Lower leg skin (tissue), 3 donors: Measurements from ENCODE around the gene THAP8.

ENCODE experiments used
- CTCF ChIP-seq, 3 donors: fragments of 450-650 bp; IDR thresholded peaks; one replicate each; pipeline ENCODE4 v1.5.1; 2016; ENCODE audit warnings: antibody characterized with exemption in 3 of 3, mild to moderate bottlenecking in 3 of 3, moderate library complexity in 2 of 3
- POLR2A ChIP-seq, 2 donors: fragments of 450-650 bp; IDR thresholded peaks; one replicate each; pipeline ENCODE4 v1.6.1; 2016 to 2017; ENCODE audit warnings: antibody characterized with exemption in 2 of 2, mild to moderate bottlenecking in 1 of 2, moderate library complexity in 1 of 2

- TF ChIP-seq POLR2A (IDR thresholded peaks at IDR 0.05): no peak
- no peak for TF ChIP-seq CTCF (IDR thresholded peaks at IDR 0.05)
These were observed 32.2 kb upstream of the THAP8 start for GRCh38 chr19:36086326-36086725.
